Neural progenitor cell (in vitro differentiated cells): ENCODE results near the gene DLGAP3. TPM values are rescaled to one million over a fixed set of nuclear protein-coding genes. Genes with fewer than 3 reads are reported as not detected.
"Not testable (repeated sequence)": the region's sequence is repeated elsewhere in the genome, so short reads cannot be mapped to it uniquely, and the experiment has no call there.

Experiments
- DNase-seq: peaks from one replicate; pipeline ENCODE4 v3.0.0-alpha.2; 2016; ENCODE audit warnings: low spot score
- H2AFZ ChIP-seq: fragments of 200-600 bp; sonication (generic); replicated peaks from 2 replicates; pipeline ENCODE4 v1.6.1; 2016; ENCODE audit warnings: antibody characterized with exemption
- H3F3A ChIP-seq: fragments of 200-600 bp; sonication (generic); 2 replicates; pipeline ENCODE4 v1.6.1; 2016; ENCODE audit warnings: antibody characterized with exemption, low read depth
- H3K27ac ChIP-seq: fragments of 200-600 bp; sonication (generic); 2 replicates; pipeline ENCODE4 v1.5.1; 2016; ENCODE audit warnings: mild to moderate bottlenecking
- H3K27me3 ChIP-seq: fragments of 200-600 bp; sonication (generic); 2 replicates; pipeline ENCODE4 v1.6.1; 2016; ENCODE audit warnings: mild to moderate bottlenecking, moderate library complexity
- H3K36me3 ChIP-seq: fragments of 200-600 bp; sonication (generic); 2 replicates; pipeline ENCODE4 v1.5.1; 2016
- H3K4me1 ChIP-seq: fragments of 200-600 bp; sonication (generic); 2 replicates; pipeline ENCODE4 v1.6.1; 2016; ENCODE audit warnings: mixed run types
- H3K4me2 ChIP-seq: fragments of 200-600 bp; sonication (generic); 2 replicates; pipeline ENCODE4 v1.6.1; 2016
- H3K4me3 ChIP-seq: fragments of 200-600 bp; sonication (generic); 2 replicates; pipeline ENCODE4 v1.5.1; 2016
- H3K79me2 ChIP-seq: fragments of 200-600 bp; sonication (generic); 2 replicates; pipeline ENCODE4 v1.6.1; 2016; ENCODE audit warnings: low read depth
- H3K9ac ChIP-seq: fragments of 200-600 bp; sonication (generic); 2 replicates; pipeline ENCODE4 v1.6.1; 2016
- H3K9me3 ChIP-seq: fragments of 200-600 bp; sonication (generic); 2 replicates; pipeline ENCODE4 v1.5.1; 2016; ENCODE audit warnings: low read depth
- H4K20me1 ChIP-seq: fragments of 200-600 bp; sonication (generic); 2 replicates; pipeline ENCODE4 v1.6.1; 2016; ENCODE audit warnings: low read depth
- H3K27ac Mint-ChIP-seq: 3 replicates; pipeline ENCODE4 v1.8.0; 2021; ENCODE audit warnings: mixed read lengths
- H3K27me3 Mint-ChIP-seq: 2 replicates; pipeline ENCODE4 v1.8.0; 2022; ENCODE audit warnings: low read depth, mild to moderate bottlenecking, inconsistent platforms, moderate library complexity, mixed read lengths; ENCODE audit not compliant: insufficient read depth
- H3K36me3 Mint-ChIP-seq: 3 replicates; pipeline ENCODE4 v1.8.0; 2021; ENCODE audit warnings: mixed read lengths
- H3K4me1 Mint-ChIP-seq: 3 replicates; pipeline ENCODE4 v1.8.0; 2021; ENCODE audit warnings: mixed read lengths
- H3K4me3 Mint-ChIP-seq: 3 replicates; pipeline ENCODE4 v1.8.0; 2021; ENCODE audit warnings: mild to moderate bottlenecking, moderate library complexity, mixed read lengths
- H3K9me3 Mint-ChIP-seq: 3 replicates; pipeline ENCODE4 v1.8.0; 2020; ENCODE audit warnings: mixed read lengths
- CTCF ChIP-seq: fragments of 200-600 bp; sonication (generic); IDR thresholded peaks from 2 replicates; pipeline ENCODE4 v1.5.1; 2017; ENCODE audit warnings: antibody characterized with exemption, mild to moderate bottlenecking
- EZH2 ChIP-seq: fragments of 200-600 bp; sonication (generic); IDR thresholded peaks from 2 replicates; pipeline ENCODE4 v1.6.1; 2017; ENCODE audit warnings: antibody characterized with exemption, mild to moderate bottlenecking, moderate library complexity
- EZH2phosphoT487 ChIP-seq: fragments of 200-600 bp; sonication (generic); IDR thresholded peaks from 2 replicates; pipeline ENCODE4 v1.6.1; 2017; ENCODE audit warnings: antibody characterized with exemption
- total RNA-seq: library from RNA; depleted of rRNA; stranded (reverse); fragments of >200 nt; gene quantifications from 2 replicates; pipeline ENCODE4 v1.2.3, GENCODE V29; 2015; ENCODE audit warnings: low replicate concordance

The DLGAP3 gene
- total RNA-seq, 1 donor from 2014 or later, result not detected

- Histone ChIP-seq H3K79me2 (no peaks in the 10 kb centered on the region), H4K20me1 (no peaks in the 10 kb centered on the region), H3K27me3 (no peaks in the 10 kb centered on the region), H2AFZ (no peak overlapping the region), H3K9ac (no peak overlapping the region), H3K4me2 (no peak overlapping the region), H3K4me1 (peaks cover 10% of the 10 kb centered on the region), H3K36me3 (no peaks in the 10 kb centered on the region), H3K27ac (no peak overlapping the region), H3F3A (peaks cover 19% of the 10 kb centered on the region), H3K9me3 (no peaks in the 10 kb centered on the region), H3K4me3 (no peak overlapping the region)
- H3K4me3 Mint-ChIP-seq, result no peak overlapping the region
- H3K27me3 Mint-ChIP-seq, result peaks cover 2% of the 10 kb centered on the region
- TF ChIP-seq CTCF (no peak), EZH2phosphoT487 (no peak), EZH2 (no peak)
- peaks cover 4% of the 10 kb centered on the region for H3K9me3 Mint-ChIP-seq
- peaks cover 2% of the 10 kb centered on the region for H3K4me1 Mint-ChIP-seq
- DNase-seq, result no peak
- no peaks in the 10 kb centered on the region for H3K36me3 Mint-ChIP-seq
- H3K27ac Mint-ChIP-seq, result no peak overlapping the region
Observed at GRCh38 chr1:34970220-34970735, 40.8 kb upstream of the DLGAP3 start.

- H3K9ac ChIP-seq, H3K27ac Mint-ChIP-seq, H3K4me3 Mint-ChIP-seq, H3K27ac ChIP-seq, H3K27me3 Mint-ChIP-seq, DNase-seq, H3K27me3 ChIP-seq, H3K4me2 ChIP-seq, H3K4me3 ChIP-seq, H3K4me1 Mint-ChIP-seq, H3K79me2 ChIP-seq, H4K20me1 ChIP-seq, H2AFZ ChIP-seq, H3K36me3 Mint-ChIP-seq, H3K9me3 ChIP-seq, H3K9me3 Mint-ChIP-seq, H3K36me3 ChIP-seq: not testable (repeated sequence)
- Histone ChIP-seq H3K4me1 (peaks cover 10% of the 10 kb centered on the region), H3F3A (peaks cover 19% of the 10 kb centered on the region)
Observed at GRCh38 chr1:34968297-34968696, 38.8 kb upstream of the DLGAP3 start.

GRCh38 chr1:34967672-34968071 lies 38.2 kb upstream of the DLGAP3 start:
- not testable (repeated sequence) for H3K9ac ChIP-seq, H3K79me2 ChIP-seq

GRCh38 chr1:34965597-34965996 lies 36.1 kb upstream of the DLGAP3 start:
- H3K79me2 ChIP-seq, result no peaks in the 10 kb centered on the region
- peaks cover 8% of the 10 kb centered on the region for H3F3A ChIP-seq
- H3K27ac ChIP-seq, result no peak overlapping the region
- no peaks in the 10 kb centered on the region for H3K9me3 ChIP-seq
- Mint-ChIP-seq H3K27ac (no peak overlapping the region), H3K4me1 (no peaks in the 10 kb centered on the region), H3K9me3 (peaks cover 4% of the 10 kb centered on the region), H3K4me3 (no peak overlapping the region), H3K36me3 (no peaks in the 10 kb centered on the region), H3K27me3 (no peaks in the 10 kb centered on the region)
- no peak overlapping the region for H3K9ac ChIP-seq
- H4K20me1 ChIP-seq, result no peaks in the 10 kb centered on the region
- H3K27me3 ChIP-seq, result peaks cover 11% of the 10 kb centered on the region
- no peak overlapping the region for H2AFZ ChIP-seq
- no peak overlapping the region for H3K4me2 ChIP-seq
- H3K36me3 ChIP-seq, result no peaks in the 10 kb centered on the region
- no peak overlapping the region for H3K4me3 ChIP-seq
- TF ChIP-seq EZH2, result no peak
- no peak for TF ChIP-seq CTCF
- no peak for TF ChIP-seq EZH2phosphoT487
- no peak for DNase-seq
- no peaks in the 10 kb centered on the region for H3K4me1 ChIP-seq

More at GRCh38 chr1:34967672-34968071, 38.2 kb upstream of the DLGAP3 start:
- not testable (repeated sequence) for H4K20me1 ChIP-seq, H3K36me3 Mint-ChIP-seq, H3K4me3 ChIP-seq, H2AFZ ChIP-seq, H3K4me3 Mint-ChIP-seq, H3K4me2 ChIP-seq, H3K27me3 Mint-ChIP-seq, H3K36me3 ChIP-seq, H3K9me3 Mint-ChIP-seq, H3K27me3 ChIP-seq, H3K27ac Mint-ChIP-seq, DNase-seq, H3K9me3 ChIP-seq, H3K4me1 Mint-ChIP-seq, H3K27ac ChIP-seq
- Histone ChIP-seq H3K4me1 (peaks cover 10% of the 10 kb centered on the region), H3F3A (peaks cover 19% of the 10 kb centered on the region)
